Mesenchymal stem cell (in vitro differentiated cells and primary cell): Measurements from ENCODE around the gene HSPE1.

Experiments
- DNase-seq: peaks from one replicate; pipeline ENCODE4 v3.0.0-alpha.2; 2013
- H2AFZ ChIP-seq: one replicate; pipeline ENCODE4 v1.6.1; 2013; ENCODE audit warnings: low read depth, mild to moderate bottlenecking, control low read depth, inconsistent platforms, low read length, moderate library complexity
- H2AK5ac ChIP-seq: 2 replicates; pipeline ENCODE4 v1.6.1; 2013; ENCODE audit warnings: low read length, moderate library complexity, mild to moderate bottlenecking, inconsistent platforms; ENCODE audit not compliant: severe bottlenecking
- H2BK120ac ChIP-seq: one replicate; pipeline ENCODE4 v1.6.1; 2013; ENCODE audit warnings: low read depth, mild to moderate bottlenecking, inconsistent platforms, low read length, moderate library complexity
- H2BK12ac ChIP-seq, 2 experiments: one replicate each; pipeline ENCODE4 v1.6.1; 2013; ENCODE audit warnings: inconsistent platforms in 2 of 2, low read length in 2 of 2, mild to moderate bottlenecking in 2 of 2, moderate library complexity in 2 of 2, control low read depth in 1 of 2
- H2BK15ac ChIP-seq: one replicate; pipeline ENCODE4 v1.6.1; 2013; ENCODE audit warnings: mild to moderate bottlenecking, low read depth, inconsistent platforms; ENCODE audit not compliant: poor library complexity, severe bottlenecking
- H2BK5ac ChIP-seq: 2 replicates; pipeline ENCODE4 v1.6.1; 2013; ENCODE audit warnings: low read depth, mild to moderate bottlenecking, low read length, control low read depth, inconsistent platforms; ENCODE audit not compliant: poor library complexity, severe bottlenecking
- H3K14ac ChIP-seq, 2 experiments: one replicate each; pipeline ENCODE4 v1.6.1; 2013; ENCODE audit warnings: inconsistent platforms in 2 of 2, low read length in 2 of 2, control low read depth in 1 of 2, mild to moderate bottlenecking in 1 of 2, moderate library complexity in 1 of 2
- H3K18ac ChIP-seq, 2 experiments: one replicate each; pipeline ENCODE4 v1.6.1; 2013; ENCODE audit warnings: inconsistent platforms in 2 of 2, low read length in 2 of 2, control low read depth in 1 of 2, low read depth in 1 of 2, mild to moderate bottlenecking in 1 of 2
- H3K23ac ChIP-seq, 2 experiments: one replicate each; pipeline ENCODE4 v1.6.1; 2013; ENCODE audit warnings: inconsistent platforms in 2 of 2, low read length in 2 of 2, mild to moderate bottlenecking in 2 of 2, moderate library complexity in 2 of 2, control low read depth in 1 of 2
- H3K27ac ChIP-seq: 2 replicates; pipeline ENCODE4 v1.5.1; 2013; ENCODE audit warnings: mild to moderate bottlenecking, moderate library complexity, low read length, control low read depth, inconsistent platforms; ENCODE audit not compliant: poor library complexity, severe bottlenecking
- H3K27me3 ChIP-seq, 2 experiments: 2 replicates each; pipeline versions ENCODE4 v1.6.1 to v1.7.0; 2013; ENCODE audit warnings: low read length in 2 of 2, mild to moderate bottlenecking in 2 of 2, moderate library complexity in 2 of 2, control low read depth in 1 of 2, inconsistent platforms in 1 of 2; ENCODE audit not compliant: control insufficient read depth in 1 of 2, insufficient read depth in 1 of 2
- H3K36me3 ChIP-seq, 2 experiments: 2 replicates each; pipeline versions ENCODE4 v1.6.1 to v1.7.0; 2013; ENCODE audit warnings: low read length in 2 of 2, control low read depth in 1 of 2, inconsistent platforms in 1 of 2, low read depth in 1 of 2, mild to moderate bottlenecking in 1 of 2; ENCODE audit not compliant: insufficient read depth in 2 of 2, control insufficient read depth in 1 of 2
- H3K4ac ChIP-seq, 2 experiments: one replicate each; pipeline ENCODE4 v1.6.1; 2013; ENCODE audit warnings: inconsistent platforms in 2 of 2, low read length in 2 of 2, mild to moderate bottlenecking in 2 of 2, moderate library complexity in 2 of 2, control low read depth in 1 of 2, low read depth in 1 of 2
- H3K4me1 ChIP-seq: 2 replicates; pipeline ENCODE4 v1.6.1; 2013; ENCODE audit warnings: low read depth, low read length, control low read depth; ENCODE audit not compliant: control insufficient read depth, insufficient read depth
- H3K4me2 ChIP-seq: 2 replicates; pipeline ENCODE4 v1.6.1; 2013; ENCODE audit warnings: low read length, mild to moderate bottlenecking, inconsistent platforms; ENCODE audit not compliant: poor library complexity, severe bottlenecking
- H3K4me3 ChIP-seq, 2 experiments: 2 replicates each; pipeline versions ENCODE4 v1.5.1 to v1.7.0; 2013; ENCODE audit warnings: low read length in 2 of 2, mild to moderate bottlenecking in 2 of 2, control low read depth in 1 of 2, low read depth in 1 of 2; ENCODE audit not compliant: insufficient read depth in 1 of 2
- H3K79me1 ChIP-seq: replicated peaks from 2 replicates; pipeline ENCODE4 v1.6.1; 2013; ENCODE audit warnings: mild to moderate bottlenecking, control low read depth, low read length, inconsistent platforms; ENCODE audit not compliant: poor library complexity, severe bottlenecking
- H3K9ac ChIP-seq: 2 replicates; pipeline ENCODE4 v1.7.0; 2013; ENCODE audit warnings: mild to moderate bottlenecking, low read length, moderate library complexity
- H3K9me3 ChIP-seq: 2 replicates; pipeline ENCODE4 v1.7.0; 2013; ENCODE audit warnings: mild to moderate bottlenecking, low read length; ENCODE audit not compliant: control insufficient read depth
- H4K8ac ChIP-seq: one replicate; pipeline ENCODE4 v1.6.1; 2013; ENCODE audit warnings: inconsistent platforms, mild to moderate bottlenecking, low read length, moderate library complexity
- H4K91ac ChIP-seq: one replicate; pipeline ENCODE4 v1.6.1; 2013; ENCODE audit warnings: mild to moderate bottlenecking, low read length, inconsistent platforms
- WGBS: methylation state at CpG from one replicate; pipeline ENCODE4 v1.1.7; 2013; ENCODE audit warnings: mixed read lengths; 5-methylcytosine and 5-hydroxymethylcytosine counted together

Gene HSPE1

GRCh38 chr2:197502685-197503084 is 2.5 kb downstream of the HSPE1 start:
- WGBS: 93% methylated on average over 3 of the region's 4 CpGs
- no peaks in the 10 kb centered on the region for H3K27me3 ChIP-seq
- H4K91ac ChIP-seq: no peak overlapping the region
- H3K4ac ChIP-seq: no peak overlapping the region
- no peak overlapping the region for H2BK12ac ChIP-seq
- peaks cover 7% of the 10 kb centered on the region for H3K79me1 ChIP-seq
- no peak overlapping the region for H2BK5ac ChIP-seq
- peaks cover 14 to 47% of the 10 kb centered on the region in 2 experiments for H3K36me3 ChIP-seq
- no peak overlapping the region for H3K18ac ChIP-seq
- H2AFZ ChIP-seq: no peak overlapping the region
- peaks cover 4% of the 10 kb centered on the region for H3K4me1 ChIP-seq
- H2BK120ac ChIP-seq: no peak overlapping the region
- H2AK5ac ChIP-seq: no peak overlapping the region
- H4K8ac ChIP-seq: no peak overlapping the region
- DNase-seq: no peak
- H3K9me3 ChIP-seq: no peaks in the 10 kb centered on the region
- no peak overlapping the region for H2BK15ac ChIP-seq
- H3K4me2 ChIP-seq: no peak overlapping the region
- H3K9ac ChIP-seq: peak overlapping the region; percentile 99
- no peak overlapping the region for H3K23ac ChIP-seq
- H3K27ac ChIP-seq: no peak overlapping the region
- H3K4me3 ChIP-seq: peak overlapping the region in 1 of 2 experiments; percentile 97
- H3K14ac ChIP-seq: no peak overlapping the region

GRCh38 chr2:197504000-197504399 is 3.8 kb downstream of the HSPE1 start:
- Histone ChIP-seq H3K79me1 (peaks cover 7% of the 10 kb centered on the region), H2BK120ac (no peak overlapping the region), H3K36me3 (peaks cover 14 to 42% of the 10 kb centered on the region in 2 experiments), H3K4me1 (peaks cover 2% of the 10 kb centered on the region), H3K9ac (no peak overlapping the region), H3K14ac (no peak overlapping the region), H4K91ac (no peak overlapping the region), H2AK5ac (no peak overlapping the region), H2AFZ (no peak overlapping the region), H3K4me3 (no peak overlapping the region), H3K4me2 (no peak overlapping the region), H2BK12ac (no peak overlapping the region), H3K27ac (no peak overlapping the region), H2BK5ac (no peak overlapping the region), H3K27me3 (no peaks in the 10 kb centered on the region), H2BK15ac (no peak overlapping the region), H3K4ac (no peak overlapping the region), H3K18ac (no peak overlapping the region), H4K8ac (no peak overlapping the region), H3K23ac (no peak overlapping the region), H3K9me3 (no peaks in the 10 kb centered on the region)
- DNase-seq: no peak
- WGBS: 100% methylated on average over 2 of the region's 2 CpGs

- H4K8ac ChIP-seq: no peak overlapping the region
- no peak overlapping the region for H3K18ac ChIP-seq
- no peaks in the 10 kb centered on the region for H3K9me3 ChIP-seq
- no peak overlapping the region for H2BK5ac ChIP-seq
- no peak overlapping the region for H2BK15ac ChIP-seq
- no peak overlapping the region for H2BK120ac ChIP-seq
- no peak overlapping the region for H2AFZ ChIP-seq
- H4K91ac ChIP-seq: no peak overlapping the region
- H3K79me1 ChIP-seq: peaks cover 7% of the 10 kb centered on the region
- no peak overlapping the region for H3K23ac ChIP-seq
- H3K27ac ChIP-seq: no peak overlapping the region
- no peak for DNase-seq
- no peak overlapping the region for H3K9ac ChIP-seq
- H3K4me3 ChIP-seq: no peak overlapping the region
- H2AK5ac ChIP-seq: no peak overlapping the region
- peaks cover 1% of the 10 kb centered on the region for H3K4me1 ChIP-seq
- WGBS: over 99% methylated on average over 6 of the region's 6 CpGs
- H3K27me3 ChIP-seq: no peaks in the 10 kb centered on the region
- no peak overlapping the region for H3K14ac ChIP-seq
- peaks cover 14 to 42% of the 10 kb centered on the region in 2 experiments for H3K36me3 ChIP-seq
- no peak overlapping the region for H2BK12ac ChIP-seq
- H3K4ac ChIP-seq: no peak overlapping the region
- H3K4me2 ChIP-seq: no peak overlapping the region
Observed at GRCh38 chr2:197504512-197504911, 4.3 kb downstream of the HSPE1 start.

- H3K9me3 ChIP-seq: no peaks in the 10 kb centered on the region
- H3K27ac ChIP-seq: no peak overlapping the region
- no peak overlapping the region for H2BK15ac ChIP-seq
- no CpG with 5 or more reads among the region's 5 CpGs for WGBS
- H3K18ac ChIP-seq: no peak overlapping the region
- no peak overlapping the region for H4K8ac ChIP-seq
- no peak overlapping the region for H2AFZ ChIP-seq
- H2BK12ac ChIP-seq: no peak overlapping the region
- no peak overlapping the region for H3K4me2 ChIP-seq
- H2BK120ac ChIP-seq: no peak overlapping the region
- H2AK5ac ChIP-seq: no peak overlapping the region
- no peak overlapping the region for H3K14ac ChIP-seq
- H3K4me3 ChIP-seq: no peak overlapping the region
- no peak overlapping the region for H3K23ac ChIP-seq
- no peaks in the 10 kb centered on the region for H3K27me3 ChIP-seq
- no peak overlapping the region for H3K9ac ChIP-seq
- no peaks in the 10 kb centered on the region for H3K4me1 ChIP-seq
- H3K79me1 ChIP-seq: peaks cover 7% of the 10 kb centered on the region
- H3K36me3 ChIP-seq: peaks cover 14 to 41% of the 10 kb centered on the region in 2 experiments
- DNase-seq: no peak
- H2BK5ac ChIP-seq: no peak overlapping the region
- H3K4ac ChIP-seq: no peak overlapping the region
- no peak overlapping the region for H4K91ac ChIP-seq
Observed at GRCh38 chr2:197506658-197507057, 6.5 kb downstream of the HSPE1 start.
